Measurements from ENCODE around the gene CLPTM1. TPM values are rescaled to one million over a fixed set of nuclear protein-coding genes. Genes with fewer than 3 reads are reported as not detected.

The CLPTM1 gene
- total RNA-seq, 6 donors from 2014 or later: 53.4 to 139 (median 99.6) TPM

DNA sequence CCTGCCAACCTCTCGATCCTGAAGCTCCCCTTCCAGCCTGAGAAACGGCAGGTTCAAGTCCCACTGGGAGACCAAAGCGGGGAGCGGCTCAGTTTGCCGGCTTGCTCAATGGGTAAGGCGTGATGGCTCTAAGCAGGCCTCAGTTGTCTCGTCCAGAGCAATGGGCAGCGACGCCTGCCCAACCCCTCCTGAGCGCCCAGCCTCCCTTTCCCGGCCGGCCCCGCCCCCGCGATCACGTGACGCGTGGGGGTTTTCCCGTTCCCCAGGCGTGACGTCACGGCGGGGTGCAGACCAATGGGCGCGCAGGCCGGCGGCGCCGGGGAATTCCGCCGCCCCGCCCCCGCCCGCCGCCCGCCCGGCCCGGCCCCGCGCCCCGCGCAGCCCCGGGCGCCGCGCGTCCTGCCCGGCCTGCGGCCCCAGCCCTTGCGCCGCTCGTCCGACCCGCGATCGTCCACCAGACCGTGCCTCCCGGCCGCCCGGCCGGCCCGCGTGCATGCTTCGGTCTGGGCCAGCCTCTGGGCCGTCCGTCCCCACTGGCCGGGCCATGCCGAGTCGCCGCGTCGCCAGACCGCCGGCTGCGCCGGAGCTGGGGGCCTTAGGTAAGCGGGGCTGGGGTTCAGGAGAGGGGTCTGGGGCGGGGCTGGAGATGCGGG, 46.0 kb downstream of the CLPTM1 start, which contains the start of gene RELB:
Gene RELB, plus strand, starts transcription at position 378 of the 653 bp plus-strand sequence. Its CDS starts 116 bp downstream, at position 494.
- TF ChIP-seq EP300 (IDR thresholded peaks at IDR 0.05): peak in 2 of 4 donors; percentile 78 to 83
- TF ChIP-seq, protein P1, sequence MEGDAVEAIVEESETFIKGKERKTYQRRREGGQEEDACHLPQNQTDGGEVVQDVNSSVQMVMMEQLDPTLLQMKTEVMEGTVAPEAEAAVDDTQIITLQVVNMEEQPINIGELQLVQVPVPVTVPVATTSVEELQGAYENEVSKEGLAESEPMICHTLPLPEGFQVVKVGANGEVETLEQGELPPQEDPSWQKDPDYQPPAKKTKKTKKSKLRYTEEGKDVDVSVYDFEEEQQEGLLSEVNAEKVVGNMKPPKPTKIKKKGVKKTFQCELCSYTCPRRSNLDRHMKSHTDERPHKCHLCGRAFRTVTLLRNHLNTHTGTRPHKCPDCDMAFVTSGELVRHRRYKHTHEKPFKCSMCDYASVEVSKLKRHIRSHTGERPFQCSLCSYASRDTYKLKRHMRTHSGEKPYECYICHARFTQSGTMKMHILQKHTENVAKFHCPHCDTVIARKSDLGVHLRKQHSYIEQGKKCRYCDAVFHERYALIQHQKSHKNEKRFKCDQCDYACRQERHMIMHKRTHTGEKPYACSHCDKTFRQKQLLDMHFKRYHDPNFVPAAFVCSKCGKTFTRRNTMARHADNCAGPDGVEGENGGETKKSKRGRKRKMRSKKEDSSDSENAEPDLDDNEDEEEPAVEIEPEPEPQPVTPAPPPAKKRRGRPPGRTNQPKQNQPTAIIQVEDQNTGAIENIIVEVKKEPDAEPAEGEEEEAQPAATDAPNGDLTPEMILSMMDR (IDR thresholded peaks at IDR 0.05): no peak
- TF ChIP-seq POLR2AphosphoS5 (IDR thresholded peaks at IDR 0.05): peak; percentile 66 to 69
- TF ChIP-seq POLR2A (IDR thresholded peaks at IDR 0.05): peak in 1 of 4 donors; percentile 72
- H3K27me3 ChIP-seq: no peaks in the 10 kb centered on the region
- peaks cover 8 to 15% (median 11%) of the 10 kb centered on the region in 4 donors for H3K4me1 ChIP-seq
- 4 to 5% methylated on average over 26 to 33 of the region's 79 CpGs for WGBS, 2 donors
- DNase-seq (peak; percentile 94 to 100), ATAC-seq (ENCODE audit: low FRiP score in 2 of 2) (peak; percentile 41 to 86)
- H3K4me3 ChIP-seq: peak within 1 kb of the TSS; percentile 69 to 84 (median 76)
- peaks cover 0 to 13% (median 0%) of the 10 kb centered on the region in 4 donors for H3K36me3 ChIP-seq
- peak within 1 kb of the TSS; percentile 98 to 100 (median 98) for H3K27ac ChIP-seq
- H3K9me3 ChIP-seq: no peaks in the 10 kb centered on the region

DNA sequence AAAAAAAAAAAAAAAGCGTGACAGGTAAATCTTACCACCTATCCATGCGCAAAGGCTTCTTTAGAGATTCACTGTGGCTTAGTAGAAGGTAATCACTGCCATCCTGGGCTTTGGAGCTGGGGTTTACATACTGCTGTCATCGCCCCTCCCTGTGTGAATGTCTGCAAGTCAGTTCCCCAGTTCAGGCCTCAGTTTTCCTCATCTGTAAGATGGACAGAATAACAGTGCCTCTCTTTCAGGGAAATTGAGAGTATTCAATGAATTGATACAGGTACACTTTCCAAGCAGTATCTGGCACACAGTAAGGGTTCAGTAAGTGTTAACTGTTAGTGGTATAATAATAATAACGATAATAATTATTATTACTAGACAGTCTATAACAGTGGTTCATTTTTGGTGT, 48.3 kb downstream of the CLPTM1 start:
- WGBS, 2 donors: 97 to 98% methylated on average over 4 of the region's 4 CpGs
- no peak for DNase-seq
- Histone ChIP-seq H3K4me3 (no peak overlapping the region), H3K4me1 (peaks cover 8 to 15% (median 11%) of the 10 kb centered on the region in 4 donors), H3K27ac (no peak overlapping the region), H3K27me3 (no peaks in the 10 kb centered on the region), H3K36me3 (peaks cover 0 to 28% (median 9%) of the 10 kb centered on the region in 4 donors), H3K9me3 (no peaks in the 10 kb centered on the region)
- TF ChIP-seq, protein P1 (IDR thresholded peaks at IDR 0.05): no peak
- TF ChIP-seq EP300 (IDR thresholded peaks at IDR 0.05): no peak
- TF ChIP-seq POLR2A (IDR thresholded peaks at IDR 0.05): no peak
- TF ChIP-seq POLR2AphosphoS5 (IDR thresholded peaks at IDR 0.05): no peak
- ATAC-seq (ENCODE audit: low FRiP score in 2 of 2): no peak

DNA sequence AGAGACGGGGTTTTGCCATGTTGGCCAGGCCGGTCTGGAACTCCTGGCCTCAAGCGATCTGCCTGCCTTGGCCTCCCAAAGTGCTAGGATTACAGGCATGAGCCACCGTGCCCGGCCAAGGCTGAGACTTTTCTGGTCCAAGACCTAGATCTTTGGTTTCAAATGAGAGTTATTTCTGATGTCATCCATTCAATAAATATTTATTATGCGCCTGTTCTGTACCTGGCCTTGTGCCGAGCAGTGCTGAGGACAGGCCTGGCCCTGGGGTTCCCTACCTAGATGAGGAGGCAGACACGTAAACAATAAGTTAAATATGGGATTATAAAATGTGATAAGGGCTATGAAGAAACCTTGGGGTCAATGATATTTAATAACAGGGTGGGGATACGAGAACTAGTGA, 50.6 kb downstream of the CLPTM1 start:
- WGBS, 2 donors: 89 to 95% methylated on average over 9 of the region's 9 CpGs
- ATAC-seq (ENCODE audit: low FRiP score in 2 of 2): no peak
- H3K27me3 ChIP-seq: no peaks in the 10 kb centered on the region

DNA sequence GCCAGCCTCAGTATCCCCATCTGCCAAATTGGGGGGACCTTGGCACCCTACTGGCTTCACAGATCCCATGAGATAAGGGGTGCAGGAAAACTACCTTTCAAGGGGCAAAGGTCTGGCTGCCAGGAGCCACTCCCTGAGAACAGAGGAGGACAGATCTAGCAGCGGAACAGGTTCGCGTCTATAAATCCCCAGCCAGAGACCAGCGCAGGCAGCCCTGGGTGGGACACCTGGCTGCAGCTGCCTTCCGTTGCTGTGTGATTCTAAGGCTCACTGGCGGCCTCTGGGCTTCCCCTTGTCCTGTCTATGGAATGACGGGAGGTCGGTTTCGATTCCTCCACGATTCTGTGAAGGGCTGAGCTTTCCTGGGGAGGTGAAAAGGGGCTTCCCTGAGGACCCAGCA, 53.4 kb downstream of the CLPTM1 start:
- Histone ChIP-seq H3K27ac (no peak overlapping the region), H3K4me3 (no peak overlapping the region), H3K9me3 (no peaks in the 10 kb centered on the region), H3K36me3 (peaks cover 0 to 46% (median 24%) of the 10 kb centered on the region in 4 donors), H3K4me1 (no peaks in the 10 kb centered on the region), H3K27me3 (no peaks in the 10 kb centered on the region)
- TF ChIP-seq, protein P1 (IDR thresholded peaks at IDR 0.05): no peak
- TF ChIP-seq POLR2A (IDR thresholded peaks at IDR 0.05) (no peak), POLR2AphosphoS5 (IDR thresholded peaks at IDR 0.05) (no peak), EP300 (IDR thresholded peaks at IDR 0.05) (no peak)
- WGBS, 2 donors: 60 to 88% methylated on average over 2 to 10 of the region's 10 CpGs
- ATAC-seq (ENCODE audit: low FRiP score in 2 of 2) (no peak), DNase-seq (no peak)

More for the DNA sequence above, 50.6 kb downstream of the CLPTM1 start:
- peaks cover 0 to 29% (median 11%) of the 10 kb centered on the region in 4 donors for H3K36me3 ChIP-seq
- no peak overlapping the region for H3K4me3 ChIP-seq
- TF ChIP-seq POLR2A (IDR thresholded peaks at IDR 0.05): no peak
- no peak for TF ChIP-seq POLR2AphosphoS5 (IDR thresholded peaks at IDR 0.05)
- TF ChIP-seq EP300 (IDR thresholded peaks at IDR 0.05): no peak
- TF ChIP-seq, protein P1 (IDR thresholded peaks at IDR 0.05): no peak
- no peak overlapping the region for H3K27ac ChIP-seq
- DNase-seq: no peak
- no peaks in the 10 kb centered on the region for H3K9me3 ChIP-seq
- H3K4me1 ChIP-seq: peaks cover 8 to 13% (median 10%) of the 10 kb centered on the region in 4 donors
